H1 (cell line): ENCODE results near the gene TNS1. TPM values are rescaled to one million over a fixed set of nuclear protein-coding genes. Genes with fewer than 3 reads are reported as not detected.

Experiments used
- CTCF ChIA-PET: fragments of 300-600 bp; sonication (Branson Sonifier 250); formaldehyde crosslinking; loops from one replicate; lab custom pipeline; 2021; ENCODE audit not compliant: partially characterized antibody; lab: Charles Lee
- POLR2A ChIA-PET: fragments of 300-600 bp; sonication (Branson Sonifier 250); formaldehyde crosslinking; loops from one replicate; lab custom pipeline; 2021; ENCODE audit warnings: inconsistent platforms; ENCODE audit not compliant: partially characterized antibody; lab: Charles Lee
- DNase-seq, 2 experiments: peaks; one replicate each; pipeline versions ENCODE4 v3.0.0 to v3.0.0-alpha.2; 2010 to 2022; ENCODE audit warnings: low spot score in 2 of 2, low read depth in 1 of 2, mixed read lengths in 1 of 2
- FAIRE-seq: peaks from 2 replicates; lab custom pipeline; 2011; peaks lifted over from hg19 to GRCh38; lab: Jason Lieb, UNC
- H2AFZ ChIP-seq: 2 replicates; pipeline ENCODE4 v1.8.1; 2012; ENCODE audit warnings: low read length, inconsistent platforms
- H2AK5ac ChIP-seq: 2 replicates; pipeline ENCODE4 v1.6.1; 2013; ENCODE audit warnings: low read depth, low read length
- H2BK120ac ChIP-seq: replicated peaks from 2 replicates; pipeline ENCODE3; 2013; ENCODE audit warnings: low read depth, low read length, inconsistent platforms
- H2BK12ac ChIP-seq: 2 replicates; pipeline ENCODE4 v1.6.1; 2013; ENCODE audit warnings: low read depth, low read length
- H2BK15ac ChIP-seq: 2 replicates; pipeline ENCODE4 v1.6.1; 2013; ENCODE audit warnings: low read length
- H2BK20ac ChIP-seq: 2 replicates; pipeline ENCODE4 v1.6.1; 2013; ENCODE audit warnings: low read length
- H2BK5ac ChIP-seq: 2 replicates; pipeline ENCODE4 v1.6.1; 2013; ENCODE audit warnings: low read depth, low read length
- H3K14ac ChIP-seq: 2 replicates; pipeline ENCODE4 v1.6.1; 2013; ENCODE audit warnings: inconsistent platforms; ENCODE audit not compliant: insufficient read length
- H3K18ac ChIP-seq: 2 replicates; pipeline ENCODE4 v1.6.1; 2013; ENCODE audit warnings: low read length; ENCODE audit errors: extremely low read depth
- H3K23ac ChIP-seq: 2 replicates; pipeline ENCODE4 v1.6.1; 2013; ENCODE audit warnings: inconsistent platforms; ENCODE audit not compliant: insufficient read length
- H3K23me2 ChIP-seq: 2 replicates; pipeline ENCODE4 v1.6.1; 2013; ENCODE audit warnings: low read depth, low read length
- H3K27ac ChIP-seq: 2 replicates; pipeline ENCODE4 v1.6.1; 2011; ENCODE audit warnings: low read depth, low read length, inconsistent platforms
- H3K27me3 ChIP-seq, 4 experiments: replicated peaks in 1 of 4; 1 replicate in 1 of 4; 2 replicates in 3 of 4; pipeline versions ENCODE4 v1.6.1 to v1.8.1; 2011 to 2013; ENCODE audit warnings: low read length in 3 of 4, mild to moderate bottlenecking in 3 of 4, inconsistent platforms in 2 of 4, mixed read lengths in 2 of 4, moderate library complexity in 1 of 4; ENCODE audit not compliant: control insufficient read depth in 3 of 4, insufficient read depth in 3 of 4; ENCODE audit errors: extremely low read depth in 1 of 4
- H3K36me3 ChIP-seq, 4 experiments: 2 replicates each; pipeline versions ENCODE4 v1.6.1 to v1.8.1; 2011 to 2013; ENCODE audit warnings: mild to moderate bottlenecking in 4 of 4, low read length in 3 of 4, moderate library complexity in 2 of 4, control low read depth in 1 of 4, inconsistent platforms in 1 of 4; ENCODE audit not compliant: insufficient read depth in 4 of 4, control insufficient read depth in 2 of 4
- H3K4ac ChIP-seq: replicated peaks from 2 replicates; pipeline ENCODE3; 2013; ENCODE audit warnings: low read length, low read depth, mixed read lengths, inconsistent platforms; ENCODE audit not compliant: insufficient read length
- H3K4me1 ChIP-seq, 4 experiments: replicated peaks in 1 of 4; 1 replicate in 1 of 4; 2 replicates in 3 of 4; pipeline versions ENCODE4 v1.6.1 to v1.8.1; 2011 to 2013; ENCODE audit warnings: low read length in 3 of 4, inconsistent platforms in 2 of 4, mixed read lengths in 1 of 4; ENCODE audit not compliant: insufficient read depth in 4 of 4, control insufficient read depth in 3 of 4
- H3K4me2 ChIP-seq, 2 experiments: 2 replicates each; pipeline versions ENCODE4 v1.6.1 to v1.8.1; 2011 to 2013; ENCODE audit warnings: low read depth in 2 of 2, low read length in 2 of 2, control low read depth in 1 of 2, inconsistent platforms in 1 of 2, mild to moderate bottlenecking in 1 of 2; ENCODE audit not compliant: insufficient read depth in 1 of 2
- H3K4me3 ChIP-seq, 4 experiments: fragments of 200-600, 300-600 bp in 1 of 4; sonication (generic), shearing (Covaris generic), sonication (Bioruptor Twin) in 1 of 4; 2 replicates each; pipeline versions ENCODE4 v1.5.1 to v1.8.1; 2011 to 2016; ENCODE audit warnings: low read length in 4 of 4, low read depth in 3 of 4, control low read depth in 2 of 4, inconsistent platforms in 2 of 4, mild to moderate bottlenecking in 2 of 4, mixed read lengths in 1 of 4, moderate library complexity in 1 of 4; ENCODE audit not compliant: insufficient read depth in 2 of 4; ENCODE audit errors: extremely low read depth in 1 of 4
- H3K56ac ChIP-seq: replicated peaks from 2 replicates; pipeline ENCODE3; 2013; ENCODE audit warnings: low read depth, mild to moderate bottlenecking, mixed read lengths, low read length, inconsistent platforms; ENCODE audit not compliant: insufficient read length
- H3K79me1 ChIP-seq: 2 replicates; pipeline ENCODE4 v1.6.1; 2013; ENCODE audit warnings: low read depth, low read length, control low read depth
- H3K79me2 ChIP-seq, 2 experiments: 2 replicates each; pipeline versions ENCODE4 v1.6.1 to v1.8.1; 2012 to 2013; ENCODE audit warnings: low read length in 2 of 2, mild to moderate bottlenecking in 2 of 2, inconsistent platforms in 1 of 2; ENCODE audit not compliant: insufficient read depth in 2 of 2, control insufficient read depth in 1 of 2
- H3K9ac ChIP-seq, 4 experiments: replicated peaks in 1 of 4; 1 replicate in 1 of 4; 2 replicates in 3 of 4; pipeline versions ENCODE4 v1.6.1 to v1.8.1; 2011 to 2013; ENCODE audit warnings: low read depth in 3 of 4, low read length in 3 of 4, control low read depth in 2 of 4, mild to moderate bottlenecking in 2 of 4, moderate library complexity in 2 of 4, inconsistent platforms in 1 of 4; ENCODE audit errors: extremely low read depth in 1 of 4
- H3K9me3 ChIP-seq, 2 experiments: 2 replicates each; pipeline versions ENCODE4 v1.6.1 to v1.8.1; 2012 to 2013; ENCODE audit warnings: mild to moderate bottlenecking in 2 of 2, moderate library complexity in 2 of 2, control low read depth in 1 of 2, inconsistent platforms in 1 of 2, low read depth in 1 of 2, low read length in 1 of 2, mixed read lengths in 1 of 2; ENCODE audit not compliant: insufficient read depth in 2 of 2
- H4K20me1 ChIP-seq, 2 experiments: replicated peaks in 1 of 2; 2 replicates each; pipeline versions ENCODE3 to v1.8.1; 2011 to 2013; ENCODE audit warnings: inconsistent platforms in 2 of 2, low read length in 2 of 2, mild to moderate bottlenecking in 1 of 2; ENCODE audit not compliant: insufficient read depth in 2 of 2, control insufficient read depth in 1 of 2
- H4K5ac ChIP-seq: 2 replicates; pipeline ENCODE4 v1.6.1; 2013; ENCODE audit warnings: low read length, low read depth, mixed read lengths, inconsistent platforms; ENCODE audit not compliant: insufficient read length
- H4K8ac ChIP-seq: 2 replicates; pipeline ENCODE4 v1.8.0; 2013; ENCODE audit warnings: mild to moderate bottlenecking, moderate library complexity, low read length, inconsistent platforms; ENCODE audit not compliant: insufficient read depth; ENCODE audit errors: extremely low read depth
- H4K91ac ChIP-seq: replicated peaks from 2 replicates; pipeline ENCODE3; 2013; ENCODE audit warnings: low read length, mixed read lengths, inconsistent platforms; ENCODE audit not compliant: insufficient read length
- BACH1 ChIP-seq: IDR thresholded peaks from 2 replicates; pipeline ENCODE4 v1.6.1; 2012; ENCODE audit warnings: low read length, improper control_type of control experiment
- CBX8 ChIP-seq: fragments of 300-800, 300-1000 bp; sonication (generic); IDR thresholded peaks from 2 replicates; pipeline ENCODE4 v1.7.1; 2016; ENCODE audit warnings: low read depth, low read length, borderline replicate concordance
- CEBPB ChIP-seq: IDR thresholded peaks from 2 replicates; pipeline ENCODE4 v1.6.1; 2012; ENCODE audit warnings: low read depth, low read length
- CTBP2 ChIP-seq: IDR thresholded peaks from 2 replicates; pipeline ENCODE4 v1.7.0; 2011; ENCODE audit warnings: borderline replicate concordance, mild to moderate bottlenecking, moderate library complexity, mixed read lengths, low read length; ENCODE audit not compliant: insufficient read depth, insufficient read length
- EGR1 ChIP-seq: IDR thresholded peaks from 2 replicates; pipeline ENCODE4 v1.6.1; 2011; ENCODE audit warnings: low read depth, low read length, borderline replicate concordance
- JUND ChIP-seq: IDR thresholded peaks from 2 replicates; pipeline ENCODE4 v1.6.1; 2011; ENCODE audit warnings: mild to moderate bottlenecking, improper control_type of control experiment, low read length
- POLR2AphosphoS5 ChIP-seq: IDR thresholded peaks from 2 replicates; pipeline ENCODE4 v1.6.1; 2011; ENCODE audit warnings: low read depth, low read length
- POU5F1 ChIP-seq: IDR thresholded peaks from 2 replicates; pipeline ENCODE4 v1.6.1; 2011; ENCODE audit warnings: low read depth, mild to moderate bottlenecking, low read length, moderate library complexity
- SIRT6 ChIP-seq: IDR thresholded peaks from one replicate; pipeline ENCODE4 v1.7.1; 2012; ENCODE audit warnings: low read length, inconsistent platforms
- SIX5 ChIP-seq: IDR thresholded peaks from 2 replicates; pipeline ENCODE4 v1.6.1; 2011; ENCODE audit warnings: mild to moderate bottlenecking, low read depth, low read length
- TAF1 ChIP-seq: IDR thresholded peaks from 2 replicates; pipeline ENCODE4 v1.6.1; 2011; ENCODE audit warnings: mild to moderate bottlenecking, low read depth, low read length
- WGBS, 2 experiments: shearing (Covaris generic) in 1 of 2; methylation state at CpG; one replicate each; pipeline versions ENCODE4 v1.1.6 to v1.1.7; 2013 to 2015; ENCODE audit warnings: low lambda C conversion rate in 2 of 2, mixed read lengths in 2 of 2, inconsistent platforms in 1 of 2, low coverage in 1 of 2, missing lambda C conversion rate in 1 of 2; ENCODE audit not compliant: insufficient replicate concordance in 2 of 2, insufficient coverage in 1 of 2, insufficient read length in 1 of 2; ENCODE audit errors: extremely low coverage in 1 of 2, missing lambda C conversion rate in 1 of 2; 5-methylcytosine and 5-hydroxymethylcytosine counted together
- polyA plus RNA-seq, 7 experiments: library from polyadenylated mRNA; depleted of rRNA in 3 of 7; stranded (reverse) in 5 of 7; unstranded in 2 of 7; fragments of >200 nt in 5 of 7; fragments of 200-250 nt in 2 of 7; gene quantifications; 1 replicate in 5 of 7; 2 replicates in 1 of 7; 4 replicates in 1 of 7; pipeline versions ENCODE4 v1.2.1 to v1.2.3, GENCODE V29; 2011 to 2013; ENCODE audit warnings: missing spikeins in 2 of 7, mixed read lengths in 2 of 7
- total RNA-seq: library from RNA; stranded (reverse); fragmentation: NEBNext Ultra II Directional; extraction: Animal tissue kit (Norgen Biotek cat#: 25700); gene quantifications from 2 replicates; pipeline ENCODE4 v1.2.1, GENCODE V29; 2021

The TNS1 gene
- total and polyA plus RNA-seq, 2 of the 8 experiments (the other 6 are each of a cell fraction or from before 2014, with no cell fraction given) = 1.5 to 5.1 TPM

- Histone ChIP-seq H2AK5ac (no peak overlapping the region), H3K27me3 (no peaks in the 10 kb centered on the region), H3K9ac (no peak overlapping the region), H3K9me3 (no peaks in the 10 kb centered on the region), H4K91ac (no peak overlapping the region), H3K4me2 (no peak overlapping the region), H3K56ac (no peak overlapping the region), H3K23me2 (no peaks in the 10 kb centered on the region), H3K27ac (no peak overlapping the region), H2BK120ac (no peak overlapping the region), H3K79me2 (no peaks in the 10 kb centered on the region), H2AFZ (no peak overlapping the region), H4K8ac (no peak overlapping the region), H2BK15ac (no peak overlapping the region), H2BK20ac (no peak overlapping the region), H3K18ac (no peak overlapping the region), H3K4me1 (peaks cover 0 to 9% (median 3%) of the 10 kb centered on the region in 4 experiments; a peak in 6 of 7 replicates), H3K4me3 (no peak overlapping the region), H3K23ac (no peak overlapping the region), H3K14ac (no peak overlapping the region), H4K5ac (no peak overlapping the region), H3K36me3 (no peaks in the 10 kb centered on the region), H2BK5ac (no peak overlapping the region), H3K4ac (no peak overlapping the region), H2BK12ac (no peak overlapping the region), H4K20me1 (no peaks in the 10 kb centered on the region), H3K79me1 (no peaks in the 10 kb centered on the region)
- no peak for TF ChIP-seq POU5F1
- no peak for TF ChIP-seq BACH1
- no peak for TF ChIP-seq TAF1
- TF ChIP-seq POLR2AphosphoS5 = no peak
- no peak for TF ChIP-seq CBX8
- TF ChIP-seq SIX5 = no peak
- no peak for TF ChIP-seq CTBP2
- TF ChIP-seq JUND = no peak
- TF ChIP-seq CEBPB = no peak
- no peak for TF ChIP-seq EGR1
- no peak for TF ChIP-seq SIRT6
- POLR2A ChIA-PET = no interaction called here
- CTCF ChIA-PET = interaction anchor here (1.2 to 19.5 kb wide), 6 partner anchors 10 to 112 kb away, joined by 3 to 759 read pairs (median 22); no protein-coding TSS in a partner anchor
- WGBS, 2 experiments = 74% methylated on average over 3 of the region's 4 CpGs; no CpG with 5 or more reads in 1 of the 2 experiments
- DNase-seq = no peak
- FAIRE-seq = no peak
These were observed 126.6 kb downstream of the TNS1 start for GRCh38 chr2:217876253-217876570.
